Stimulated activated CD8-positive, alpha-beta memory T cell treated with anti-CD3 and anti-CD28 coated beads, Interleukin-7, amount 100 ng/mL, for 24 hours (primary cell): ENCODE data around the gene PCNX2.

Source experiments
- DNase-seq: peaks from one replicate; pipeline ENCODE4 v3.0.0-alpha.2; 2020; ENCODE audit warnings: low read depth

The PCNX2 gene

GRCh38 chr1:233256789-233257188 is 38.7 kb downstream of the PCNX2 start:
- no peak for DNase-seq

- DNase-seq = no peak
Observed at GRCh38 chr1:233256191-233256590, 39.3 kb downstream of the PCNX2 start.

GRCh38 chr1:233255145-233255544 is 40.4 kb downstream of the PCNX2 start:
- DNase-seq = no peak

GRCh38 chr1:233253832-233254331 is 41.6 kb downstream of the PCNX2 start:
- DNase-seq = no peak

GRCh38 chr1:233253231-233253831 is 42.2 kb downstream of the PCNX2 start:
- DNase-seq = no peak

- DNase-seq = no peak
Observed at GRCh38 chr1:233252441-233252840, 43.1 kb downstream of the PCNX2 start.

- no peak for DNase-seq
Observed at GRCh38 chr1:233251201-233251720, 44.3 kb downstream of the PCNX2 start.

GRCh38 chr1:233248014-233248413 is 47.5 kb downstream of the PCNX2 start:
- DNase-seq = no peak

- no peak for DNase-seq
Observed at GRCh38 chr1:233246965-233247364, 48.6 kb downstream of the PCNX2 start.

- no peak for DNase-seq
Observed at GRCh38 chr1:233245191-233245765, 50.2 kb downstream of the PCNX2 start.

- no peak for DNase-seq
Observed at GRCh38 chr1:233244183-233244582, 51.3 kb downstream of the PCNX2 start.

- no peak for DNase-seq
Observed at GRCh38 chr1:233242827-233243483, 52.6 kb downstream of the PCNX2 start.

GRCh38 chr1:233241759-233242158 is 53.8 kb downstream of the PCNX2 start:
- no peak for DNase-seq

- no peak for DNase-seq
Observed at GRCh38 chr1:233240829-233241682, 54.5 kb downstream of the PCNX2 start.

- DNase-seq = no peak
Observed at GRCh38 chr1:233240371-233240770, 55.2 kb downstream of the PCNX2 start.

GRCh38 chr1:233238884-233239431 is 56.6 kb downstream of the PCNX2 start:
- no peak for DNase-seq

GRCh38 chr1:233237647-233238046 is 57.9 kb downstream of the PCNX2 start:
- DNase-seq = no peak

- DNase-seq = no peak
Observed at GRCh38 chr1:233233508-233234040, 62.0 kb downstream of the PCNX2 start.

GRCh38 chr1:233230011-233230410 is 65.5 kb downstream of the PCNX2 start:
- no peak for DNase-seq

- no peak for DNase-seq
Observed at GRCh38 chr1:233229288-233229687, 66.2 kb downstream of the PCNX2 start.

GRCh38 chr1:233227930-233228465 is 67.5 kb downstream of the PCNX2 start:
- DNase-seq = no peak
